ENCODE data around the gene ERAS.
"Not testable (repeated sequence)": the region's sequence is repeated elsewhere in the genome, so short reads cannot be mapped to it uniquely, and the experiment has no call there.

The ERAS gene

GRCh38 chrX:48839686-48840085, 13.4 kb downstream of the ERAS start:
- no peaks in the 10 kb centered on the region for H3K36me3 ChIP-seq
- H3K9me3 ChIP-seq (ENCODE audit: severe bottlenecking), result no peaks in the 10 kb centered on the region
- H3K27ac ChIP-seq, result no peak overlapping the region
- no peak for TF ChIP-seq CTCF (IDR thresholded peaks at IDR 0.05; ENCODE audit: low read depth, low read length)
- DNase-seq, result no peak
- H3K27me3 ChIP-seq (ENCODE audit: insufficient read depth, low read depth, severe bottlenecking), result peaks cover 4% of the 10 kb centered on the region
- H3K4me3 ChIP-seq (ENCODE audit: low read depth, low read length), result no peak overlapping the region

GRCh38 chrX:48848847-48849246, 22.5 kb downstream of the ERAS start:
- TF ChIP-seq CTCF (IDR thresholded peaks at IDR 0.05; ENCODE audit: low read depth, low read length), result no peak
- Histone ChIP-seq H3K27me3 (ENCODE audit: insufficient read depth, low read depth, severe bottlenecking) (no peaks in the 10 kb centered on the region), H3K27ac (no peak overlapping the region), H3K36me3 (no peaks in the 10 kb centered on the region), H3K9me3 (ENCODE audit: severe bottlenecking) (no peaks in the 10 kb centered on the region), H3K4me3 (ENCODE audit: low read depth, low read length) (no peak overlapping the region)
- DNase-seq, result no peak

GRCh38 chrX:48852857-48853256, 26.5 kb downstream of the ERAS start:
- no peaks in the 10 kb centered on the region for H3K36me3 ChIP-seq
- no peaks in the 10 kb centered on the region for H3K27me3 ChIP-seq (ENCODE audit: insufficient read depth, low read depth, severe bottlenecking)
- no peak for DNase-seq
- H3K27ac ChIP-seq, result no peak overlapping the region
- no peak overlapping the region for H3K4me3 ChIP-seq (ENCODE audit: low read depth, low read length)
- no peaks in the 10 kb centered on the region for H3K9me3 ChIP-seq (ENCODE audit: severe bottlenecking)
- TF ChIP-seq CTCF (IDR thresholded peaks at IDR 0.05; ENCODE audit: low read depth, low read length), result no peak

- not testable (repeated sequence) for DNase-seq; H3K27me3 ChIP-seq (ENCODE audit: insufficient read depth, low read depth, severe bottlenecking); H3K27ac ChIP-seq; H3K36me3 ChIP-seq; H3K4me3 ChIP-seq (ENCODE audit: low read depth, low read length); H3K9me3 ChIP-seq (ENCODE audit: severe bottlenecking)
Observed at GRCh38 chrX:48853494-48853893, 27.2 kb downstream of the ERAS start.

GRCh38 chrX:48854121-48854804, 27.9 kb downstream of the ERAS start:
- H3K27ac ChIP-seq; DNase-seq; H3K9me3 ChIP-seq (ENCODE audit: severe bottlenecking); H3K36me3 ChIP-seq; H3K27me3 ChIP-seq (ENCODE audit: insufficient read depth, low read depth, severe bottlenecking); H3K4me3 ChIP-seq (ENCODE audit: low read depth, low read length): not testable (repeated sequence)

GRCh38 chrX:48854898-48855297, 28.6 kb downstream of the ERAS start:
- Histone ChIP-seq H3K36me3 (no peaks in the 10 kb centered on the region), H3K9me3 (ENCODE audit: severe bottlenecking) (no peaks in the 10 kb centered on the region), H3K27ac (no peak overlapping the region), H3K4me3 (ENCODE audit: low read depth, low read length) (no peak overlapping the region), H3K27me3 (ENCODE audit: insufficient read depth, low read depth, severe bottlenecking) (no peaks in the 10 kb centered on the region)
- peak; percentile 19; the same call in 1 of the 2 replicates for TF ChIP-seq CTCF (IDR thresholded peaks at IDR 0.05; ENCODE audit: low read depth, low read length)
- peak; percentile 44 for DNase-seq

GRCh38 chrX:48864210-48864609, 37.9 kb downstream of the ERAS start:
- Histone ChIP-seq H3K4me3 (ENCODE audit: low read depth, low read length) (no peak overlapping the region), H3K27me3 (ENCODE audit: insufficient read depth, low read depth, severe bottlenecking) (peaks cover 6% of the 10 kb centered on the region), H3K9me3 (ENCODE audit: severe bottlenecking) (no peaks in the 10 kb centered on the region), H3K36me3 (no peaks in the 10 kb centered on the region), H3K27ac (no peak overlapping the region)
- TF ChIP-seq CTCF (IDR thresholded peaks at IDR 0.05; ENCODE audit: low read depth, low read length), result no peak
- no peak for DNase-seq

GRCh38 chrX:48872017-48872416, 45.7 kb downstream of the ERAS start:
- H3K36me3 ChIP-seq; H3K27ac ChIP-seq; DNase-seq; H3K9me3 ChIP-seq (ENCODE audit: severe bottlenecking); H3K4me3 ChIP-seq (ENCODE audit: low read depth, low read length); H3K27me3 ChIP-seq (ENCODE audit: insufficient read depth, low read depth, severe bottlenecking): not testable (repeated sequence)

GRCh38 chrX:48876944-48877343, 50.6 kb downstream of the ERAS start:
- not testable (repeated sequence) for DNase-seq; H3K27ac ChIP-seq; H3K36me3 ChIP-seq; H3K27me3 ChIP-seq (ENCODE audit: insufficient read depth, low read depth, severe bottlenecking); H3K9me3 ChIP-seq (ENCODE audit: severe bottlenecking); H3K4me3 ChIP-seq (ENCODE audit: low read depth, low read length)

Measured in WERI-Rb-1 (cell line).